ENCODE results near the gene LRMDA. TPM values are rescaled to one million over a fixed set of nuclear protein-coding genes. Genes with fewer than 3 reads are reported as not detected.

Gene LRMDA
- total RNA-seq, 1 donor from 2014 or later, result 4.5 TPM

DNA sequence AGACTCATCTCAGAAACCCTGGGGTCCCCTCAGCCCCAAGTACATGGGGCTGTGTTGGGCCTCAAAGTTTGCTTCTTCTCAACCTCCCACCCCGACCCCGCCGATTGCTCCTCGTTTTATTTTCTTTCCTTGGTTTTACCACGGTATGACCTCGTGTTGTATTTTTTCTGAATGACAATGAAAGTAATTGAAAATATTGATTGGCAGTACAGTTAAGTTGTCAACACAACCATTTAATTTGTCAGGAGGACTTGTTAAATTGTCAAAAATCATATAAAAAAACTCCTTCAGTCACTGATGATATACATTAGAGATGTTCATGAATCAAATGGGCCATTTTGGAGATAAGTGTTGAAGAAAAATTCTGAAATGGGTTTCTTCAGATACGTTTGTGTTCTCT is 520.7 kb downstream of the LRMDA start:
- FAIRE-seq, result no peak

DNA sequence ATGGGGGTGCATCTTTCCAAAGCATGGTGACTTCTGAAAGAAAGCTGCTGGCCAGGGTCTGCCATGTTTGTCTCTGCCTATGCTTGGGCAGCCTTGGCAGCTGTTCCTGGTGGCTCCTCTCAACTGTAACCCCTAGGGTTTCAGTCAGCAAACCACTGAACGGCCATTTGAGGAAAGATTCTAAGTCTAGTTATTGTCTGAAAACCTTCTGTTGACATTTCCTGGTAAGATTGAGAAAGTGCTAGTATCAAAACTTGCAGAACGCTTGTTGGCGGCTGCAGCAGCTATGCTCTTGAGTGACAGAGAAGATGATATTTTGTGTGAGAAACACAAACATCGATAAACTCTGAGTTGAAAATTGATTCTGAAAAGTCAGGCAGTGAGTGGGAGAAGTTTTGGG is 523.1 kb downstream of the LRMDA start:
- DNase-seq (ENCODE audit: low spot score in 2 of 2), result no peak
- FAIRE-seq, result no peak

More for the DNA sequence above, 520.7 kb downstream of the LRMDA start:
- DNase-seq (ENCODE audit: low spot score in 2 of 2), result no peak

DNA sequence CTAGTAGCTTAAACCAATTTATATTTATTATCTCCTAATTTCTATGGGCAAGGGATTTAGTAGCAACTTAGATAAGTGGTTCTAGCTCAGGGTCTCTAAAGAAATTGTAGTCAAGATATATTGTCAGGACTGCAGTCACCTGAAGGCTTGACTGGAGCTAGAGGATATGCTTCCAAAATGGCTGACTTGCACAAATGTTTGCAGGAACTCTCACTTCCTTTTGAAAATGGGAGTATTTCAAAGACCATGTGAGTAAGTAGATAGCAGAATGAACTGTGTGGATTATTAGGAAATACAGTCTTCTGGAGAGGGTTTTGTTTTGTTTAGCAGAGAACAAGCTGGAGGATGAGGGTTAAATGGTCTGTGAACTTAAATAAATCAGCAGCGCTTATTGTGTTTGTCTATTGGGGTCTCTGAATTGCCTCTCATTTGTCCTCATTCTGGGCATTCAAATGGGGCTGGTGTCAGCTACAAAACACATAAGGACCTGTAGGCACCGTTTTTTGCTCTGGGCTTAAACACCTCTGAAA is 524.6 kb downstream of the LRMDA start:
- DNase-seq (ENCODE audit: low spot score in 2 of 2) (no peak), FAIRE-seq (no peak)

DNA sequence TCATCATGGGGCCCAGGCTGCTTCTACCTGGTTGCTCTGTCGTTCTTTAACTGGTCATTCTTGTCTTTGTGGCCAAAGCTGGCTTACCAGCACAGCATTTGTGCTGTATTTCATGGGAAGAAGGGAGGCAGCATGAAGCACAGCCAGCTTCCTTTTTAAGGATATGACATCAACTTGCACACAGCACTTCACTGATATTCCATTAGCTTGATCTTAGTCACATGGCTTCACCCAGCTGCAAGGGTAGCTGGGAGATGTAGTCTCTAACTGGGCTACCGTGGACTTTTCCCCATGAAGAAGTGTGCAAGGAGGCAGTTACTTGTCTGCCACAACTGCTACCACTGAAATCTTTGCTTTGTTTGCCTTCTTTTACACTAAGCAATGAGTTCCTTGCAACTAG is 525.2 kb downstream of the LRMDA start:
- FAIRE-seq, result no peak

DNA sequence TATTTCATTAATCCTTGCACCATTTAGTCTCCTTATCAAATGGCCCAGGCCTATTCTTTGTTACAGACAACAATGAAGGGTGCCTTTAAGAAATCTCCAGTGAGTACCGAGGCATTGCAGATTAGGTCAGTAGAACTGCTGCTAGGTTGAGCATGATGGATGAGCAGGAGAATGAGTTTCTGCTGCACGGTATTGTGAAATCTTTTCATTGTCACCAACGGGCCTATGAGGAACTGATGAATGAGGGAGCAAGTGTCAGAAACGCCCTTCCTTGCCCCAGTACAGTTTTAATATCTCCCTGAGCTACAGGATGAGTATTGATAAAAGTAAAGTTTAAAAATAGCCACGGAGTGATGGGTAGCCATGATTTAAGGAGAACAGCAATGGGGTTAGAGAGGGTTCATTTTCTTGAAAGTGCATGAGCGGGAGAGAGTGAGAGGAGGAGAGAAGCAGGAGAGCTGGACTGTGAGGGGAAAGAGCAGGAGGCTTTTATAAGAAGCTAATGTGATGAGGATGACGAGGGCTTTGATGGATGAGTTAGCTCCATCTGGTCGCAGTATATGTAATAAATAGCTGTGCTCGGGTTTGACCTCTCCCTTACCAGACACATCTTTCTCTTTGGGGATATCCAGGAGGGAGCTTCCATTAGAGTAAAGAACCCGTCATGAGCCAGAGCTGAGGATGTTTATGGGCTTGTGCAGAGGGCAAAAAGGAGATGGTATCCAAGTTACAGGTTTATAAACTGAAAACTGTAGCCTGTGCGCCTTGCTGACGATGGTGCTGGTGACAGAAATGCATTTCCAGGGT is 526.1 kb downstream of the LRMDA start:
- no peak for FAIRE-seq
- no peak for DNase-seq (ENCODE audit: low spot score in 2 of 2)

More for the DNA sequence above, 525.2 kb downstream of the LRMDA start:
- DNase-seq (ENCODE audit: low spot score in 2 of 2), result no peak

DNA sequence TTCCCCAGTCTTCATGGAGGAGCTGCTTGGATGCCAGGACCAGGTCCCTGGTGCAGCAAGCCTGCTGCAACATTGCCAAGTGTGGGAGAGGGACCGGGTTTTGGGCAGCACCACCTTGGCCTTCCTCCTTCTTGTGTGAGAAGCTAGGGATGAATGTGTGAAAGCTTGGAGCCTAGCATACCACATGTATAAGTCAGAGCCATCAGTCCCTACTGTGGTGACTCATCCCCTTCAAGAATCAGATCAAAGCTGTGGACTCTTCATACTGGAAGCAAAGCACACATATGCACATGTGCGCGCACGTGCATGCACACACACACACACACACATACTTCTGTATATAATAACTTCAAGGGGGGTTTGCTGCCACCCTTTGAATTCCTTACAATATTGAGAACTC is 527.8 kb downstream of the LRMDA start:
- no peak for FAIRE-seq

DNA sequence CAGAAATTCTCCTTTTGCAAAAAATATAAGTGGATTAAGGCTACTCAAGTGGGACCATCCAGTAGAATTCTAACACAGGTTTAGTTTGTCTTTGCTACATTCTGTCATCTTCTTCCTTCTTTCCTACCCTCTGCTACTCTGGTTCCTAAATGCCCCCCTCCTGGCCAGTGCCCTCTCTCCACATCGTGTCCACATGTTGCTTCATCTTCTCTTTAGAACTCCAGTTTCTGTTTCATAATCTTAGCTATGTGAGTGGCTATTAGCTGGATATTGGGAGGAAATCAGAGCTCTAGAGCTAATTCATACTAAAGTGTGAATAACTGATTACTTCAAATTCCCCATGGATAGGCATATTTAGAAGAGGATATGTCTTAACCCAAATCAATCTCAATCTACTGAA is 528.5 kb downstream of the LRMDA start:
- no peak for DNase-seq (ENCODE audit: low spot score in 2 of 2)
- FAIRE-seq, result no peak

More for the DNA sequence above, 527.8 kb downstream of the LRMDA start:
- no peak for DNase-seq (ENCODE audit: low spot score in 2 of 2)

DNA sequence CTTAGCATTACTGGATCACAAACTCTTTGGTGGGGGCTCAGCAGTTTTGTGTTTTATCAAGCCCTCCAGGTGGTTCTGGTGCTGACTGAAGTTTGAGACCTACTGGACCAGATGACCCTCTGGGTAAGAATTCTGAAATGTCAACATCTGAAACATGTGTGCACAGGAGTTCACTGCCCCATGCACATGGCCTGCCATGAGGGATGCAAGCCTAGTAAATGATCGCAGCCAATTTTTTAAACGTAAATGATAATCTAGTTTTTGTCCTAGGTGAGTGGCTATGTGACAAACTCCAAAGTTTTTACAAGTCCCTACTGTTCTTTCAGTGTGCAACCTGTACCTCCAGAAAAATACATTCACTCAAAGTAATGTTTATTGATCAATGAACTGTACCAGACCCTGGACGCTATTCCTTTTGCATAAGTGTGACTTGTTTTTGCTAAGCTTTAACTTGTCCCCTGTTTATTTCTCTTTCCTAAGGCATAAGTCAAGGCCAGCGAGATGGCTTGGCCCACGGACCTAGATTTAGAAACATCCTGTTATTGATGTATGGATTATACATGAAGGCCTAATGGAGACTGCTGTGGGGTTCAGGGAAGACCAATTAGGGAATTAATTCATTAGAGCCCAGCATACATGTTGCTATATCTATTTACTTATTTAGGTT is 531.1 kb downstream of the LRMDA start:
- FAIRE-seq (no peak), DNase-seq (ENCODE audit: low spot score in 2 of 2) (no peak)

DNA sequence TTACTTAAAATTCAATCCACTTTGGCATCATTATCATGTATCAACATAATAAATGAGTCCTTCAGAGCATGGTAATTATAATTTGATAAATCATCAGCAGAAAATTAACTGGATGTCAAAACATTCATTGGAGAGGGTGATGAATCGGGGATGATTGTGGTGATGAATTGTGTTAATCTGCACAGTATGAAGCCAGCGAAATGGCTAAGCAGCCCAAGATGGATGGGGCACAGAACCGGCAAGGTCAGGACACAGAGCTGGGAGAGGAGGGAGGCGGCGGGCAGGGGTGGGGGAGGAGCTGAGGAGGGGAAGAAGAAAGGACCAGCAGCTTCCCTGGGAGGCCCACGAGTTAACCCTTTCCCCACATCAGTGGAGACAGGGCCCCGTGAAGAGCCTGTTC is 536.1 kb downstream of the LRMDA start:
- no peak for FAIRE-seq
- no peak for DNase-seq (ENCODE audit: low spot score in 2 of 2)

DNA sequence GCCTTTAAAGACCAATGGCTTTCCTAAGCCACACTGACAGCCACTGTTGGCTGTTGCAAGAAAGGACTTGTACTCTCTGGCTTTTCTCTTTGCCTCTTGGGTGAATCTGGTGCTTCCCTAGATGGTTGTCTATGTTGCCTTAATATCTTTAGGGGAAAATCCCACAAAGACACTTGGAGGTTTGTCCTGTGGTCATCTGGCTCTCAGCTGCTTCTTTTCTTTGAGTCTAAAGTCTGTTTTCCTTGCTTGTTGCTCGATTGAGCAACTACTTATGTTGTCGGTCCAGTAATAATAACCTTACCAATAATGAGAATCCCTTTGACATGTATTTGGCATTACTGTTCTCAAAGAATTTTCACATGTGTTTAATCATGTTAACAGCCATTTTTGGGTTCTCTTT is 537.6 kb downstream of the LRMDA start:
- FAIRE-seq (no peak), DNase-seq (ENCODE audit: low spot score in 2 of 2) (no peak)

DNA sequence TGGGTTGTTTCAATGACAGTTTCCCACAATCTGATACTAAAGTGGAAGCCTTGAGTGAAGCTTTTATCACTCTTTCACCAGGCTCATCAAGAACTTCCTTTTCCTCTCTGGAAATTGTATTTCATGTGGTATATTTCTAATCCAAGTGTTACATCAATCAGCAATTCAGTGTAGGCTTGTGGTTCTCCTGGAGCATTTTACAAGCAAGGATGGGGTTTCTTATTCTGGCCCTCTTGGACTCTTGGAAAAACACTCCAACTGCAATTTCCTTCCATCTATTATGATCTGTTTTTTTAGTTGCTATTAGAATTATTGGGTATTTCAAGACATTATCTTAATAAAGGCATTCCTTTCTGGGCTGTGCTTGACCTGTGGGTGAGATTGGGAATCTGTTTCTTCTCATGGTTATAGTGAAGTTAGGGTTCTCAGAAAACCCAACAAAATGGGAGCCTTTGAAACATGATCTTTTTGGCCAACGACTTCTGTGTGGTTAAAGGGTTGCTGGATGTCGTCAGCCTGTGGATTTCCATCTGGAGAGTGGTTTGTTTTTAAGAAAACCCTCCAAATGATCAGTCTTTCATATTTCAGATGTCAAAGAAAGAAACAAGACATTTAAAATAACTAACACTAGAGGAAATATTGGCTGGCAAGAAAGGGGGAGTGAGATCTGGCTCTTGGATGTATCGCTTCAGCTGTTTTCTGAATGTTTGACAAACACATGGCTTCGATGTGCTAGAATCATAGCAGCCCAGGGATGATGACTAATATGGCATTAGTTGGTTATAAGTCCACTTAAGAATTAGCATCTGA is 540.2 kb downstream of the LRMDA start:
- FAIRE-seq (no peak), DNase-seq (ENCODE audit: low spot score in 2 of 2) (no peak)

DNA sequence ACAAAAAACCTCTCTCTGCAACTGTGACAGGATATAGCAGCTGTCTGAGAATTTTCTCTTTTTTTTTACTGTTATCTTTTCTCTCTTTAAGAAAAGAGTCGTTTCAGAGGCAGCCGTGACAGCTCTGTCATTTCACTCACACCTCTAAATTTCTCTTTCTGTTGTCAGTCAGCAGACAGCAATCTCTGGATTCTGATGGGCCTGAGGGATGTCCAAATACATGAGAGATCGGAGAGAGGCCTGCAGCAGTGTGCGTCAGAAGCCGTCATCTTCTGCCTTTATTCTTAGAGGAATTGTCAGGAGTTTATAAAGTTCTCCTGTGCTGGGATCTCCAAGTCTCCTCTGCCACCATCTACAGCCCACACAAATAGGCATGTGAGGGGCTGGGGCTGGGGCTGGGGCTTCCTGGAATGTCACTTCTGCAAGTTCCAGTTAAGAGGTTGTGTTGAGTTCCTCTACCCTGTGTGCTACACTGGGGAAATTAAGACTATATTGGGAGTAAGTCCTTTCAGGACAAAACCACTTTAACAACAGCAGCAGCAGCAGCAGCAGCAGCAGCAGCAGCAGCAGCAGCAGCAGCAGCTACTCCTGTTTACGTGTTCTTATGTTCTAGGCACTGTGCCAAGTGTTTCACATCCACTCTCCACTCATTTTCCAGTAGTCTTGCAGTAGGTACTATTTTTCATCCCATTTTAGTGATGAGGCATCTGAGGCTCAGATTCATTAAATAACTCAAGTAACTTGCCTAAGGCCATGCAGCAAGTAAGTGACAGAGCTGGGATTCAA is 541.3 kb downstream of the LRMDA start:
- DNase-seq (ENCODE audit: low spot score in 2 of 2) (no peak), FAIRE-seq (no peak)

DNA sequence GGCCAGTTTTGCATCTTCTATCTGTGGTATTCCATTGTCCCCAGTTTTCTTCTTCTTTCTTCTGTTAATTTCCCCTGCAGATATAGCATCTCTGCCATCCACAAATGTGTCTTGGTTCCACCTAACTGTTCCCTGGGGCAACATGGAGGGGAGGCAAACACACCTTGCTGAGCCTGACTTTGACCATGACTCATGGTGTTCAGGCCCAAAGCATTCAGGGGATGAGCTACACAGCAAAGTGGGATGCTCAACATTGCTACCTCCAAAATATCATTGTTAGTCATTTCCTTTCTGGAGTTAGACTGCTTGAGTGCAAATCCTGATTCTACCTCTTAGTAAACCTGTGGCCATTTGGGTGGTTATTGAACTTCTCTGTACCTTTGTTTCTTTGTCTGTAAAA is 542.7 kb downstream of the LRMDA start:
- no peak for DNase-seq (ENCODE audit: low spot score in 2 of 2)
- FAIRE-seq, result no peak

DNA sequence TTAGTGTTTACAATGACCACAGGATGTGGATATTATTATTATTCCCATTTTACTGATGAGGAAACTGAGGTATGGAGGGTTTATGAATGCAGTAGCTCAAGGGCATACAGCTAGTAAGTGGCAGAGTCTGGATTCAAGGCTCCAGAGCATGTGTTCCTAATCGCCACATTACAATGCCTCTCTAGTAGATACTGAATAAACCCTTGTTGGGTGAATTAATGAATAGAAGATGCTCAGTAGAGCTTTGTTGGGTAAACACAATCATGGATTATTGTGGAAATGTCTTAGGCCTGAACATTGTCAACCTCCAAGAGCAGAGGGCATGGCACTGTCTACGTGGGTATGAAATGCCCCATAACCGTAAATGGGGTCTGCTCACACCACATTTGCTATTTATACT is 545.3 kb downstream of the LRMDA start:
- no peak for FAIRE-seq
- peak in 1 of 2 donors; percentile 2 for DNase-seq (ENCODE audit: low spot score in 2 of 2)

DNA sequence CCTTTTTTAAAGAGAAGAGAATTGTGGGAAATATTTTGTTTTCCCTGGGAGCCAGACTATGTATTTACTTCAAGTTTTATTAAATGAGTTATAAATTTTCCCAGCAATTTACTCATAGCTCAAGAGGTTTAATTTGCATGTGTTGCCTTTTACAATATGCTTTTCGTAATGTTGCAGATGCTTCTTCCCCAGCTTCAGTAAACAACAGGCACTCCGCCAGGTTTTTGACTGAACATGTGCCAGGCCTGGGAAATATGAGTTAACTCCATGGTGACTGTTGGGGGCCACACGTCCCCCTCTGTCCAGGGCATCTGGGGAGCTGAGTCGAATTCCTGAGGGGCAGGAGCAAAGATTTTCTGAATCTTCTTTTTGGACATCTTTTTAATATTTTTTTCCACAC is 545.7 kb downstream of the LRMDA start:
- FAIRE-seq (no peak), DNase-seq (ENCODE audit: low spot score in 2 of 2) (no peak)

DNA sequence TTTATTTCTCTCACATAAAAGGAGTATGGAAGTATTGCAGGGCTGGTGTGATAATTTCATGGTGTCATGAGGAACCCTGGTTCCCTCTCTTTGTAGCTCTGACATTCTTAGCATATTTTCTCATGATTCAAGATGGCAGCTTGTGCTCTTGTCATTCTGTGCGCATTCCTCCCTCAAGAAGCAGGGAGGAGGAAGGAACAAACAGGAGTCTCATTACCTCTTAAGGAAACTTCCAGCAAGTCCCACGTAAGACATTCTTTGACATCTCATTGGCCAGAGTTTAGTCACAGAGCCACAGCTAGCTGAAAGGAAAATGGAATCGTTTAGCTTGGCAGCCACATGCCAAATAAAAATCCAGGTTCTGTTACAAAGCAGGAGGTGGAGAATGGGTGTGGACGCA is 546.8 kb downstream of the LRMDA start:
- DNase-seq (ENCODE audit: low spot score in 2 of 2), result no peak
- FAIRE-seq, result no peak

DNA sequence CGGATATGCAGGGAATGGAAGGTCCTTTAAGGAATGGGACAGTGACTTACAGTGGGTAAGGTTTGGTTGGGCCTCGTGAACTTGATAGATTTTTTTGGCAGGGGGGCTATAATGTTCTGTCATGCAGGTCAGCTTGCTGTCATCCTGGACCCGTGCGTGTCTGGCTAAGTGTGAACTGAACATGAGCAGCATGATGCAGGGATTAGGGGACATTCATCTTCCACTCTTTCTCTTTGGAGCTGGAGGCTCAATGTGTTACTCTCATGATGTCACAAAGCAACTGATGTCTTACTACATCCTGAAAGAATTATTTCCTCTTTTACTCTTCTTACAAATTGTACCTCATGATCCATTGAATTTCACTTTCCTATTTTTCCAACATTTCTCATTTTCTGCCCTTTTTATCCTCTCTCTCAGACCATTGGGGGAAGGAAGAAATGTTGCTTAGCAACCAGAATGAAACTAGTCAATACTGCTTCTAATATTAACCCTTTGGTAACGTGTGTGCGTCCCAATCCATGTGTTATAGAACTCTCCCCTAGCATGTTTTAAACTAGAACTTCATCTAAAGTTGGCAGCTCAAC is 549.1 kb downstream of the LRMDA start:
- no peak for DNase-seq (ENCODE audit: low spot score in 2 of 2)
- FAIRE-seq, result no peak

DNA sequence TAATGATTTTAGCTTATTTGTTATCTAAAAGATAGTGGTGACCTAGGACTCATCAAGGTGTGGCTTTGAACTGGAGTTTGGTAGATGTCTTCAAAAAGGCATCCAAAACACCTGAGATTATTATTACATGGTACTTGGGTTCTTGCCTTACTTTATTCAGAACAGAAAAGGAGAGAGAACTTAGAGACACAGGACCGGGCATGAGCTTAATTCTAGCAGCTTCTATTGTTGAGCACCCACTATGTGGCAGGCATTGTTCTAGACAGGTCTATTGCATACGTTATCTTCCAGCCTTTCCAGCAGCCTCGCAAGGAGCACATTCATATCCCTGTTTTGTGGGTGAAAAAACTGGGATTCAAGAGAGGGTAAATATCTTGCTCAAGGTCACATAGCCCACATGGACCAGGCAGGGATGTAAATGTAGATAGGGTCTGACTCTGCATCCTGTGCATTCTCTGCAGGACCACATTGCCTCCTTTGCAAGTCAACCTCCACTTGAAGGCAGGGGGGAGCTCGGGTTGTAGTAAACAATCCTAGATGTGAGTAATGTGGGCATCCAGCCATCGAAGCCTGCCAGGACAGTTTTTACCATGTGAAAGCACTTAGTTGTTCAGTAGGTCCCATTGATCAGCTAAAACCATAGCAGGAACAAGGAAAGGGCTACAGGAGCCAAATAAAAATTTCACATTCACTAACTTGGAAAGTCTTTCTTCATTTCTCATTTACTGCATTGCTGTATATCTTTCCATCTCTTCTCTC is 551.4 kb downstream of the LRMDA start:
- DNase-seq (ENCODE audit: low spot score in 2 of 2) (no peak), FAIRE-seq (no peak)

DNA sequence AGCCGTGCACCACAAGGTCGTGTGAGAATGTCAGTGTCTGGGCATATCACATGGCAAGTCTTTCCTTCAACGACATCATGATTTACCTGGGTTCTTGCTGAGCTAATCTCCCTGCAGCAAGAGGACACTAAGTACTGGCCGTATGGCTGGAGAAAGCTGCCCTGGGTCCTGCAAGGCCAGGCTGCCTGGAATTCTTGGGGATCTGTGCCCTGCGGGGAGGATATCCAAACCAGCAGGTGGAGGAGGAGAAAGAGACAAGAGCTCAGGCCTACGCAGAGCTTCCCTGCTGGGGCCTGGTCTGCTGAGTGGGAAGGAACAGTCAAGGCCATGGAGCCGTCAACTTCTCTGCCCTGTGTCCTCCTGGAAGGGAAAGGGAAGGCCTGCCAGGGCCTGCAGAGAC is 552.6 kb downstream of the LRMDA start:
- DNase-seq (ENCODE audit: low spot score in 2 of 2) (no peak), FAIRE-seq (no peak)
